Peyer's patch (tissue), 4 donors: ENCODE results near the gene HSPA13. TPM values are rescaled to one million over a fixed set of nuclear protein-coding genes. Genes with fewer than 3 reads are reported as not detected.
"Not testable (repeated sequence)": the region's sequence is repeated elsewhere in the genome, so short reads cannot be mapped to it uniquely, and the experiment has no call there.

ENCODE experiments used
- DNase-seq, 3 donors: peaks; one replicate each; pipeline ENCODE4 v3.0.0-alpha.2; 2017 to 2019
- H3K27ac ChIP-seq, 4 donors: fragments of 200-600 bp; sonication (generic); one replicate each; pipeline ENCODE4 v1.5.1; 2016 to 2019
- H3K27me3 ChIP-seq, 2 donors: fragments of 200-600 bp; sonication (generic); one replicate each; pipeline ENCODE4 v1.5.1; 2019
- H3K36me3 ChIP-seq, 3 donors: fragments of 200-600 bp; sonication (generic); one replicate each; pipeline ENCODE4 v1.5.1; 2016 to 2019
- H3K4me1 ChIP-seq, 4 donors: fragments of 200-600 bp; sonication (generic); one replicate each; pipeline ENCODE4 v1.5.1; 2016 to 2019
- H3K4me3 ChIP-seq, 4 donors: fragments of 200-600 bp; sonication (generic); 1 replicate in 3 of 4; 2 replicates in 1 of 4; pipeline ENCODE4 v1.5.1; 2016 to 2019; ENCODE audit warnings: mild to moderate bottlenecking in 1 of 4
- H3K9me3 ChIP-seq, 4 donors: fragments of 200-600 bp; sonication (generic); one replicate each; pipeline ENCODE4 v1.5.1; 2016 to 2019; ENCODE audit warnings: mild to moderate bottlenecking in 1 of 4
- CTCF ChIP-seq, 6 experiments: fragments of 450-650 bp in 4 of 6; fragments of 200-600 bp in 2 of 6; sonication (generic) in 1 of 6; IDR thresholded peaks; one replicate each; pipeline ENCODE4 v1.5.1; 2017 to 2019; ENCODE audit warnings: antibody characterized with exemption in 6 of 6, mild to moderate bottlenecking in 3 of 6, moderate library complexity in 1 of 6
- POLR2A ChIP-seq, 2 donors: fragments of 450-650 bp; IDR thresholded peaks; one replicate each; pipeline ENCODE4 v1.5.1; 2017; ENCODE audit warnings: antibody characterized with exemption in 2 of 2, mild to moderate bottlenecking in 2 of 2, moderate library complexity in 2 of 2
- total RNA-seq, 4 donors: library from RNA; depleted of rRNA; stranded (reverse); fragments of >200 nt; gene quantifications; one replicate each; pipeline ENCODE4 v1.1.0, GENCODE V29; 2016

The HSPA13 gene
- total RNA-seq, 4 donors from 2014 or later = 3.7 to 9.1 (median 6.0) TPM

DNA sequence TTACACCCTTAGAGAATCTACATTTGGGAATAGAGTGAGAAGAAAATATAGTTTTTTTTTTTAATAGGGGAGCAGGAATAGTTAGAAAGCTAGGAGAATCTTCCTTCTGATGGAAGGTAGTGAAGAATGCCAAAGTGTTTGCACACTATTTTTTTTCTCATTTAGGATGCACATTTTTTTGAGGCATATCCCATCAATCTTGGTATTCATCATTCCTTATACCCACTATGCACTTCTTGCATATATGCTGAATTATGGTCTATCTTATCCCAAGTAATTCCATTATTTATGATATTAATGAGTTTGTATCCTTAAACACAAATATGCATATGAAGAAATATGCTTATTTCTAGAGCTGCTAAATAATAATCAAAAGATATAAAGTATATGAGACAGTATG is 28.4 kb downstream of the HSPA13 start:
- DNase-seq = no peak
- Histone ChIP-seq H3K36me3 (no peaks in the 10 kb centered on the region), H3K4me3 (no peak overlapping the region), H3K27me3 (no peaks in the 10 kb centered on the region), H3K9me3 (no peaks in the 10 kb centered on the region), H3K27ac (no peak overlapping the region), H3K4me1 (no peaks in the 10 kb centered on the region)
- no peak for TF ChIP-seq POLR2A (IDR thresholded peaks at IDR 0.05)
- TF ChIP-seq CTCF (IDR thresholded peaks at IDR 0.05) = no peak

DNA sequence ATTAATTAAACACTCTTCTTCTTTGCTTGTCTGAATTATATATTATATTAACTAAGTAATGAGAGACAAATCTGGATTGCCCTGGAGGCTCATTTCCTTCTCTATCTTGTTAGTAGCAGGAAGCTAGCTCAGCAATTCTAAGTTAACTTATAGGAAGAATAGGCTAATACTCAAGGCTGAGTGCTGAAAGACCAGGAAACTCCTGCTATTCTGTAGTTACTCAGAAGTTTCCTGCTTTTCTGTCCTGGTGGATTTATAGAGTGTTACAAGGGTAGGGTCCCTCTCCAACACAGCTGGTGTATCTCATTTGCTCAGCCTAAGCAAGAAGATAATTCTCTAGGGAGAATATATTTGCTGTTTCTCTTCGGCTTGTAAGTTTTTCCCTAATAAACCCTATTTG is 29.2 kb downstream of the HSPA13 start:
- Histone ChIP-seq H3K36me3 (no peaks in the 10 kb centered on the region), H3K27ac (no peak overlapping the region), H3K27me3 (no peaks in the 10 kb centered on the region), H3K4me1 (no peaks in the 10 kb centered on the region), H3K9me3 (no peaks in the 10 kb centered on the region), H3K4me3 (no peak overlapping the region)
- no peak for TF ChIP-seq CTCF (IDR thresholded peaks at IDR 0.05)
- TF ChIP-seq POLR2A (IDR thresholded peaks at IDR 0.05) = no peak
- DNase-seq = no peak

DNA sequence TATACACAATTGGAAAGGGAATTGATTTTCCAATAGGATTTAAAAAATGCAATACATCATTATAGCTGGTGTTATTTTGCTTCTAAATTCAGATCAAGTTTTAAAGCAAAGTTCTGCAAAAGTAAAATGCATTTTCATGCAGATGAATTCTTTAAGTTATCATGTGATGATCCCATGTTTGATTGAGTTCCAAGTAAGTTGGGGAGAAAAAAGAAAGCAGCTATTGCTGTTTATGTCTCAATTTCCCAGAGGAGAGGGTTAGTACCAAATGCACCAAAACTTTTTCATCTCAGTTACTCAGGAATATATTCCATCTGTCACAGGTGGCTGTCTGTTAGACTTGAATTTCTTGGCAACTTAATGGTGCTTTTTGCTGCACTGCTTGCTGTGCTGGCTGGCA is 29.7 kb downstream of the HSPA13 start:
- Histone ChIP-seq H3K4me3 (no peak overlapping the region), H3K27me3 (no peaks in the 10 kb centered on the region), H3K9me3 (no peaks in the 10 kb centered on the region), H3K4me1 (no peaks in the 10 kb centered on the region), H3K27ac (no peak overlapping the region), H3K36me3 (no peaks in the 10 kb centered on the region)
- no peak for DNase-seq
- no peak for TF ChIP-seq POLR2A (IDR thresholded peaks at IDR 0.05)
- TF ChIP-seq CTCF (IDR thresholded peaks at IDR 0.05) = no peak

GRCh38 chr21:14327346-14327745 is 55.6 kb downstream of the HSPA13 start:
- not testable (repeated sequence) for DNase-seq, H3K4me1 ChIP-seq, H3K4me3 ChIP-seq, H3K27ac ChIP-seq, H3K27me3 ChIP-seq, H3K9me3 ChIP-seq, H3K36me3 ChIP-seq

DNA sequence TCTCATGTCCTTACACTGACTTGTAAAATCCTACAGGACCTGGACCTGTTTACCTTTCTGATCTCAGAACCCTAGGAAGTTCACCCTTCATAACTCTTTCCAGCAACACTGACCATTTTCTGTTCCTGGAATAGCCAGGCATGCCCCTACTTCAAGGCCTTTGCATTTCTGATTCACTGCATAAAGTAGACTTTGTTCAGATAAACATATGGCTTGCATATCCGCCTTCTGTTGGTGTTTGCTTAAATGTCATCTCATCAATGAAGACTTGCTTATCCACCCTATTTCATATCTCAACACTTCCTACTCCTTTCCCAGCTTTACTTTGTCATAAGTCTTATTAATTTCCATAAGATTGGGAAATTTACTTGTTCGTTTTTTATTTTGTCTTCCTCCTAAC is 57.4 kb downstream of the HSPA13 start:
- H3K4me1 ChIP-seq = no peaks in the 10 kb centered on the region

More for the DNA sequence above, 57.4 kb downstream of the HSPA13 start:
- no peaks in the 10 kb centered on the region for H3K9me3 ChIP-seq
- DNase-seq = no peak
- TF ChIP-seq POLR2A (IDR thresholded peaks at IDR 0.05) (no peak), CTCF (IDR thresholded peaks at IDR 0.05) (no peak)
- no peaks in the 10 kb centered on the region for H3K27me3 ChIP-seq
- H3K4me3 ChIP-seq = no peak overlapping the region
- no peaks in the 10 kb centered on the region for H3K36me3 ChIP-seq
- no peak overlapping the region for H3K27ac ChIP-seq

Other genes with a start within 250 kb of the HSPA13 start
- gene LIPI, start 172.2 kb downstream of the HSPA13 start, total RNA-seq = not detected
- 1 to 10 TPM in 1 of 4 donors, not detected in 3; 3.1 TPM for gene RBM11, start 167.0 kb downstream of the HSPA13 start, total RNA-seq
- 10 to 100 TPM in 1 of 4 donors, 1 to 10 TPM in 2, under 1 TPM in 1; 0.57 to 56.1 (median 2.2) TPM for gene SAMSN1, start 163.2 kb upstream of the HSPA13 start, total RNA-seq